ENCODE results near the gene PPP3CA. TPM values are rescaled to one million over a fixed set of nuclear protein-coding genes. Genes with fewer than 3 reads are reported as not detected.
"Not testable (repeated sequence)": the region's sequence is repeated elsewhere in the genome, so short reads cannot be mapped to it uniquely, and the experiment has no call there.

PPP3CA gene
- total RNA-seq, 1 experiment from 2014 or later, result 31.0 TPM

- in situ Hi-C loops (cut with HindIII; ENCODE audit: low pct_unique_long_range_greater_than_20kb, low sequenced_read_pairs) (no loop called here), intact Hi-C loops (cut with micrococcal nuclease; ENCODE audit: unreplicated experiment) (no loop called here)
- Histone ChIP-seq H3K27me3 (ENCODE audit: control insufficient read depth, insufficient read depth, low read length) (no peaks in the 10 kb centered on the region), H3K27ac (ENCODE audit: low read length) (no peak overlapping the region), H3K9me3 (ENCODE audit: control insufficient read depth, insufficient read depth, low read depth, low read length) (no peaks in the 10 kb centered on the region), H3K4me3 (ENCODE audit: low read depth in 2 of 2, low read length in 2 of 2) (no peak overlapping the region), H3K4me1 (ENCODE audit: control insufficient read depth, insufficient read depth, low read length) (no peaks in the 10 kb centered on the region), H3K36me3 (ENCODE audit: control insufficient read depth, insufficient read depth, low read length) (no peaks in the 10 kb centered on the region)
- TF ChIP-seq TCF7L2 (IDR thresholded peaks at IDR 0.05; ENCODE audit: low read depth, low read length) (no peak), SIN3A (IDR thresholded peaks at IDR 0.05; ENCODE audit: borderline replicate concordance, insufficient read depth, low read depth, low read length) (no peak), CTCF (IDR thresholded peaks at IDR 0.05) (no peak), POLR2AphosphoS5 (IDR thresholded peaks at IDR 0.05; ENCODE audit: low read depth, low read length) (no peak)
- TF ChIP-seq, protein P1, sequence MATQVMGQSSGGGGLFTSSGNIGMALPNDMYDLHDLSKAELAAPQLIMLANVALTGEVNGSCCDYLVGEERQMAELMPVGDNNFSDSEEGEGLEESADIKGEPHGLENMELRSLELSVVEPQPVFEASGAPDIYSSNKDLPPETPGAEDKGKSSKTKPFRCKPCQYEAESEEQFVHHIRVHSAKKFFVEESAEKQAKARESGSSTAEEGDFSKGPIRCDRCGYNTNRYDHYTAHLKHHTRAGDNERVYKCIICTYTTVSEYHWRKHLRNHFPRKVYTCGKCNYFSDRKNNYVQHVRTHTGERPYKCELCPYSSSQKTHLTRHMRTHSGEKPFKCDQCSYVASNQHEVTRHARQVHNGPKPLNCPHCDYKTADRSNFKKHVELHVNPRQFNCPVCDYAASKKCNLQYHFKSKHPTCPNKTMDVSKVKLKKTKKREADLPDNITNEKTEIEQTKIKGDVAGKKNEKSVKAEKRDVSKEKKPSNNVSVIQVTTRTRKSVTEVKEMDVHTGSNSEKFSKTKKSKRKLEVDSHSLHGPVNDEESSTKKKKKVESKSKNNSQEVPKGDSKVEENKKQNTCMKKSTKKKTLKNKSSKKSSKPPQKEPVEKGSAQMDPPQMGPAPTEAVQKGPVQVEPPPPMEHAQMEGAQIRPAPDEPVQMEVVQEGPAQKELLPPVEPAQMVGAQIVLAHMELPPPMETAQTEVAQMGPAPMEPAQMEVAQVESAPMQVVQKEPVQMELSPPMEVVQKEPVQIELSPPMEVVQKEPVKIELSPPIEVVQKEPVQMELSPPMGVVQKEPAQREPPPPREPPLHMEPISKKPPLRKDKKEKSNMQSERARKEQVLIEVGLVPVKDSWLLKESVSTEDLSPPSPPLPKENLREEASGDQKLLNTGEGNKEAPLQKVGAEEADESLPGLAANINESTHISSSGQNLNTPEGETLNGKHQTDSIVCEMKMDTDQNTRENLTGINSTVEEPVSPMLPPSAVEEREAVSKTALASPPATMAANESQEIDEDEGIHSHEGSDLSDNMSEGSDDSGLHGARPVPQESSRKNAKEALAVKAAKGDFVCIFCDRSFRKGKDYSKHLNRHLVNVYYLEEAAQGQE (IDR thresholded peaks at IDR 0.05; ENCODE audit: insufficient read depth in 1 of 2, low read depth in 2 of 2, low read length in 1 of 2), result no peak
- no TSS peak for BruUV-seq (replicated peaks)
- ChIA-PET POLR2A (no interaction called here), CTCF (no interaction called here)
- ATAC-seq (no peak), DNase-seq (ENCODE audit: low read depth, low spot score) (no peak)
These were observed 246.3 kb downstream of the PPP3CA start for GRCh38 chr4:101101072-101101471.

DNA sequence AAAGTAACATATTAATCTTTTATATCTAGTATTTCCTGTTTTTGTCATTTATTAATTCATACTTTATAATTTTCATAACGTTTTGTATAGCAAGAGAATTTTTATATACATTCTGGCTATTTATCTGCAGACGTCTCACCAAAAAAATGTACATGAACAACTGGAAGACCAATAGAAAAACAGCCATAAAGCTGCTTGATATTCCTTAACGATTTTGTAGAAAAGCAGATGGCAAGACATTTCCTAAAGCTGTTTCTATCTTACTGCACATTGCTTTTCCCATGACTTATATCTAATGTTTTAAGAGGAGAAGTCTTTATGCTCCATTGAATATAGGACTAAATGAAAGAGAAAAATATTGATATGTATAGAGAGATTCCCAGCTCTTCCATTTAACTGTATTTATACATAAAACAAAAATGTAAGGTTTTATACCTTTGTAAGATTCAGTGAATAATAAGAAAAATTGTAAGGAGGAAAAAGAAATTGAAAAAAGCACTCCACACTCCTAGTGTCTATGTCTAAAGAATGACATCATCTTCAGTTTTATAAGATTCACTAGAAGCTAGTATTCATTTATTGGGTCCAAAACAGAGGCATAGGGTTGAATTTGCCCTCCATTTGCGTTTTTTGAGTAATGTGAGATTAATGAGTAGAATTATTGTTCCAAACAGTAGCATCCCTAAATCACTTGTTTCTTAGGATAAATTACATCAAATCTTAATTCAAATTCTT is 248.5 kb downstream of the PPP3CA start:
- in situ Hi-C loops (cut with HindIII; ENCODE audit: low pct_unique_long_range_greater_than_20kb, low sequenced_read_pairs), result no loop called here
- Histone ChIP-seq H3K9me3 (ENCODE audit: control insufficient read depth, insufficient read depth, low read depth, low read length) (no peaks in the 10 kb centered on the region), H3K4me1 (ENCODE audit: control insufficient read depth, insufficient read depth, low read length) (no peaks in the 10 kb centered on the region), H3K4me3 (ENCODE audit: low read depth in 2 of 2, low read length in 2 of 2) (no peak overlapping the region), H3K27me3 (ENCODE audit: control insufficient read depth, insufficient read depth, low read length) (no peaks in the 10 kb centered on the region), H3K36me3 (ENCODE audit: control insufficient read depth, insufficient read depth, low read length) (no peaks in the 10 kb centered on the region), H3K27ac (ENCODE audit: low read length) (no peak overlapping the region)
- ChIA-PET CTCF (no interaction called here), POLR2A (interaction anchor here (0.6 kb wide), 2 partner anchors 10 to 234 kb away, joined by 3 read pairs; no protein-coding TSS in a partner anchor)
- BruUV-seq (replicated peaks), result no TSS peak
- no peak for TF ChIP-seq TCF7L2 (IDR thresholded peaks at IDR 0.05; ENCODE audit: low read depth, low read length)
- TF ChIP-seq POLR2AphosphoS5 (IDR thresholded peaks at IDR 0.05; ENCODE audit: low read depth, low read length), result no peak
- no peak for TF ChIP-seq CTCF (IDR thresholded peaks at IDR 0.05)
- TF ChIP-seq, protein P1 (IDR thresholded peaks at IDR 0.05; ENCODE audit: insufficient read depth in 1 of 2, low read depth in 2 of 2, low read length in 1 of 2), result no peak
- TF ChIP-seq SIN3A (IDR thresholded peaks at IDR 0.05; ENCODE audit: borderline replicate concordance, insufficient read depth, low read depth, low read length), result no peak
- ATAC-seq, result no peak
- intact Hi-C loops (cut with micrococcal nuclease; ENCODE audit: unreplicated experiment), result no loop called here
- DNase-seq (ENCODE audit: low read depth, low spot score), result no peak

DNA sequence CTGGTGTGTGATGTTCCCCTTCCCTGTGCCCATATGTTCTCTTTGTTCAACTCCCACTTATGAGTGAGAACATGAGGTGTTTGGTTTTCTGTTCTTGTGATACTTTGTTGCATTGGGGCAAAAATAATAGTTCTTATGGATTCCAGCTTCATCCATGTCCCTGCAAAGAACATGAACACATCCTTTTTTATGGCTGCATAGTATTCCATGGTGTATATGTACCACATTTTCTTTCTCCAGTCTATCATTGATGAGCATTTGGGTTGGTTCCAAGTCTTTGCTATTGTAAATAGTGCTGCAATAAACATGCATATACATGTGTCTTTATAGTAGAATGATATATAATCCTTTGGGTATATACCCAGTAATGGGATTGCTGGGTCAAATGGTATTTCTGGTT is 254.7 kb downstream of the PPP3CA start:
- DNase-seq (ENCODE audit: low read depth, low spot score); H3K4me3 ChIP-seq (ENCODE audit: low read depth in 2 of 2, low read length in 2 of 2); BruUV-seq (replicated peaks); CTCF ChIA-PET; H3K27ac ChIP-seq (ENCODE audit: low read length); H3K4me1 ChIP-seq (ENCODE audit: control insufficient read depth, insufficient read depth, low read length); H3K36me3 ChIP-seq (ENCODE audit: control insufficient read depth, insufficient read depth, low read length); H3K9me3 ChIP-seq (ENCODE audit: control insufficient read depth, insufficient read depth, low read depth, low read length); intact Hi-C loops (cut with micrococcal nuclease; ENCODE audit: unreplicated experiment); in situ Hi-C loops (cut with HindIII; ENCODE audit: low pct_unique_long_range_greater_than_20kb, low sequenced_read_pairs); ATAC-seq; H3K27me3 ChIP-seq (ENCODE audit: control insufficient read depth, insufficient read depth, low read length): not testable (repeated sequence)
- POLR2A ChIA-PET, result interaction anchor here (0.6 kb wide), 1 partner anchor 68 kb away, joined by 4 read pairs; no protein-coding TSS in a partner anchor
